22Rv1 (cell line): ENCODE data around the gene ALG8.

Experiments
- CTCF ChIP-seq: fragments of 450-650 bp; IDR thresholded peaks from 2 replicates; pipeline ENCODE4 v1.5.1; 2017; ENCODE audit warnings: mild to moderate bottlenecking
- ZFX ChIP-seq: fragments of 450-650 bp; IDR thresholded peaks from 2 replicates; pipeline ENCODE4 v1.6.1; 2017; ENCODE audit warnings: antibody characterized with exemption, borderline replicate concordance

DNA sequence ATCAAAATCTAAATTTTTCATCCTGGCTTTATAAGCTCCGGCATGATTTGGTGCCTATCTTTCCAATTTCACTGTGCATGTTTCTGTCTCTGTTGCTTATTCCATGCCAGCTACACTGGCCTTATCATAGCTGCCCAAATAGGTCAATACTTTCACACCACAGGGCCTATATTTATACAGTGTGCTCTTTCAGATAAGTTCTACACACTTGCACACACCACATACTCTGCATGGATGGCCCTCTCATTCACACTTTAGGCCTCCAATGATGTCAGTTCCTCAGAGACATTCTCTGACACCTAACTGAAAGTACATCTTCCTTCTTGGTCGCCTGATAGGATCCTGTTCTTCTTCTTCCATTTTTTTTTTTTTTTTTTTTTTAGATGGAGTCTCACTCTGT, 7.0 kb downstream of the ALG8 start:
- TF ChIP-seq CTCF (no peak), ZFX (no peak)
